CD14-positive monocyte (primary cell): ENCODE results near the gene METTL4. TPM values are rescaled to one million over a fixed set of nuclear protein-coding genes. Genes with fewer than 3 reads are reported as not detected.

Experiments used
- DNase-seq, 3 donors: peaks; one replicate each; pipeline ENCODE4 v3.0.0-alpha.2; 2011 to 2022
- H2AFZ ChIP-seq: 2 replicates; pipeline ENCODE4 v1.6.0; 2012; ENCODE audit warnings: mild to moderate bottlenecking, low read depth, low read length, inconsistent platforms; ENCODE audit not compliant: insufficient read depth, poor library complexity, severe bottlenecking
- H3K27ac ChIP-seq, 2 donors: 1 replicate in 1 of 2; 2 replicates in 1 of 2; pipeline ENCODE4 v1.5.1; 2012 to 2013; ENCODE audit warnings: low read length in 2 of 2, control low read depth in 1 of 2, inconsistent platforms in 1 of 2, low read depth in 1 of 2, mild to moderate bottlenecking in 1 of 2
- H3K27me3 ChIP-seq, 2 donors: one replicate each; pipeline versions ENCODE4 v1.6.0 to v1.6.1; 2011 to 2013; ENCODE audit warnings: low read length in 2 of 2; ENCODE audit not compliant: control insufficient read depth in 2 of 2, insufficient read depth in 2 of 2
- H3K36me3 ChIP-seq, 2 donors: replicated peaks in 1 of 2; 1 replicate in 1 of 2; 2 replicates in 1 of 2; pipeline versions ENCODE4 v1.5.1 to v1.6.1; 2012 to 2013; ENCODE audit warnings: low read length in 2 of 2, control low read depth in 1 of 2, inconsistent platforms in 1 of 2, mild to moderate bottlenecking in 1 of 2; ENCODE audit not compliant: insufficient read depth in 2 of 2, control insufficient read depth in 1 of 2
- H3K4me1 ChIP-seq, 2 donors: 1 replicate in 1 of 2; 2 replicates in 1 of 2; pipeline versions ENCODE4 v1.5.1 to v1.6.1; 2012 to 2013; ENCODE audit warnings: low read length in 2 of 2, control low read depth in 1 of 2, inconsistent platforms in 1 of 2, mild to moderate bottlenecking in 1 of 2, moderate library complexity in 1 of 2; ENCODE audit not compliant: insufficient read depth in 2 of 2, control insufficient read depth in 1 of 2
- H3K4me2 ChIP-seq: replicated peaks from 2 replicates; pipeline ENCODE3; 2012; ENCODE audit warnings: low read length, moderate library complexity, mild to moderate bottlenecking; ENCODE audit not compliant: poor library complexity, severe bottlenecking; ENCODE audit errors: extremely low read depth
- H3K4me3 ChIP-seq, 3 experiments: fragments of 200-600 bp in 1 of 3; sonication (generic) in 1 of 3; replicated peaks in 1 of 3; 1 replicate in 2 of 3; 2 replicates in 1 of 3; pipeline ENCODE4 v1.5.1; 2011 to 2013; ENCODE audit warnings: low read length in 3 of 3, mild to moderate bottlenecking in 3 of 3, control low read depth in 2 of 3, low read depth in 2 of 3, inconsistent platforms in 1 of 3, moderate library complexity in 1 of 3
- H3K79me2 ChIP-seq: 2 replicates; pipeline ENCODE4 v1.6.0; 2012; ENCODE audit warnings: mild to moderate bottlenecking, control low read depth, inconsistent platforms, low read length, moderate library complexity; ENCODE audit not compliant: insufficient read depth
- H3K9ac ChIP-seq: 2 replicates; pipeline ENCODE4 v1.6.0; 2017; ENCODE audit warnings: low read length, mild to moderate bottlenecking; ENCODE audit not compliant: insufficient read depth, poor library complexity, severe bottlenecking
- H3K9me3 ChIP-seq, 2 donors: replicated peaks in 1 of 2; 1 replicate in 1 of 2; 2 replicates in 1 of 2; pipeline versions ENCODE4 v1.5.1 to v1.6.1; 2012 to 2013; ENCODE audit warnings: low read length in 2 of 2, control low read depth in 1 of 2; ENCODE audit not compliant: control insufficient read depth in 1 of 2, insufficient read depth in 1 of 2
- H4K20me1 ChIP-seq: 2 replicates; pipeline ENCODE4 v1.6.0; 2012; ENCODE audit warnings: mild to moderate bottlenecking, low read length, control low read depth, moderate library complexity; ENCODE audit not compliant: insufficient read depth
- H3K27ac Mint-ChIP-seq, 7 donors: one replicate each; pipeline ENCODE4 v1.8.0; 2020; ENCODE audit warnings: mild to moderate bottlenecking in 7 of 7, mixed read lengths in 7 of 7, moderate library complexity in 6 of 7, inconsistent platforms in 2 of 7
- H3K27me3 Mint-ChIP-seq, 3 donors: one replicate each; pipeline ENCODE4 v1.8.0; 2021 to 2022; ENCODE audit warnings: low read depth in 3 of 3, mild to moderate bottlenecking in 3 of 3, mixed read lengths in 3 of 3, moderate library complexity in 3 of 3, inconsistent platforms in 1 of 3
- H3K36me3 Mint-ChIP-seq, 2 donors: one replicate each; pipeline ENCODE4 v1.8.0; 2020; ENCODE audit warnings: mixed read lengths in 2 of 2, inconsistent platforms in 1 of 2, mild to moderate bottlenecking in 1 of 2
- H3K4me1 Mint-ChIP-seq: one replicate; pipeline ENCODE4 v1.8.0; 2020; ENCODE audit warnings: mild to moderate bottlenecking, mixed read lengths
- H3K4me3 Mint-ChIP-seq, 2 donors: one replicate each; pipeline ENCODE4 v1.8.0; 2020; ENCODE audit warnings: mild to moderate bottlenecking in 2 of 2, mixed read lengths in 2 of 2, moderate library complexity in 1 of 2
- H3K9me3 Mint-ChIP-seq, 7 donors: one replicate each; pipeline ENCODE4 v1.8.0; 2020 to 2022; ENCODE audit warnings: mixed read lengths in 7 of 7, mild to moderate bottlenecking in 6 of 7, moderate library complexity in 6 of 7, inconsistent platforms in 2 of 7
- CTCF ChIP-seq: fragments of 200-600 bp; IDR thresholded peaks from one replicate; pipeline ENCODE4 v1.8.0; 2022; ENCODE audit warnings: antibody characterized with exemption, mild to moderate bottlenecking
- WGBS: methylation state at CpG from one replicate; pipeline ENCODE4 v1.1.5; 2013; ENCODE audit warnings: missing lambda C conversion rate; ENCODE audit not compliant: insufficient coverage; 5-methylcytosine and 5-hydroxymethylcytosine counted together
- intact Hi-C, 2 donors: fragments of 100-400 bp; cut with micrococcal nuclease; formaldehyde crosslinking; loops; one replicate each; pipeline versions ENCODE4 v1.15.0 to v1.15.1; 2023
- polyA plus RNA-seq, 3 donors: library from polyadenylated mRNA; depleted of rRNA in 1 of 3; unstranded in 2 of 3; stranded (reverse) in 1 of 3; fragments of 300-500 nt in 2 of 3; fragments of >200 nt in 1 of 3; fragmentation: Illumina TruSeq in 2 of 3; gene quantifications; 1 replicate in 2 of 3; 2 replicates in 1 of 3; pipeline ENCODE4 v1.2.3, GENCODE V29; 2012 to 2021

METTL4 gene
- polyA plus RNA-seq, 3 donors: 3.0 to 4.1 (median 3.3) TPM

GRCh38 chr18:2555895-2556294 is 15.4 kb downstream of the METTL4 start:
- TF ChIP-seq CTCF: no peak
- H3K27me3 ChIP-seq: no peaks in the 10 kb centered on the region
- WGBS: 100% methylated on average over 3 of the region's 4 CpGs
- H3K9me3 Mint-ChIP-seq: no peaks in the 10 kb centered on the region
- H2AFZ ChIP-seq: no peak overlapping the region
- no peak overlapping the region for H3K27ac ChIP-seq
- H3K36me3 ChIP-seq: peaks cover 4 to 25% of the 10 kb centered on the region in 2 donors
- intact Hi-C loops: no loop called here
- H3K4me3 Mint-ChIP-seq: no peak overlapping the region
- H3K36me3 Mint-ChIP-seq: peaks cover 30 to 46% of the 10 kb centered on the region in 2 donors
- H3K4me2 ChIP-seq: no peak overlapping the region
- no peaks in the 10 kb centered on the region for H3K9me3 ChIP-seq
- no peaks in the 10 kb centered on the region for H3K27me3 Mint-ChIP-seq
- no peak overlapping the region for H3K9ac ChIP-seq
- DNase-seq: no peak
- no peaks in the 10 kb centered on the region for H3K79me2 ChIP-seq
- H3K4me1 Mint-ChIP-seq: no peaks in the 10 kb centered on the region
- H4K20me1 ChIP-seq: no peaks in the 10 kb centered on the region
- no peak overlapping the region for H3K4me3 ChIP-seq
- H3K4me1 ChIP-seq: no peaks in the 10 kb centered on the region
- H3K27ac Mint-ChIP-seq: no peak overlapping the region

GRCh38 chr18:2554696-2555095 is 16.6 kb downstream of the METTL4 start:
- H4K20me1 ChIP-seq: no peaks in the 10 kb centered on the region
- intact Hi-C loops: no loop called here
- H3K4me1 ChIP-seq: no peaks in the 10 kb centered on the region
- no peaks in the 10 kb centered on the region for H3K4me1 Mint-ChIP-seq
- H3K27me3 ChIP-seq: no peaks in the 10 kb centered on the region
- no peak overlapping the region for H3K27ac ChIP-seq
- no peaks in the 10 kb centered on the region for H3K9me3 ChIP-seq
- H3K27me3 Mint-ChIP-seq: no peaks in the 10 kb centered on the region
- no peak overlapping the region for H3K27ac Mint-ChIP-seq
- no peak for TF ChIP-seq CTCF
- no peaks in the 10 kb centered on the region for H3K79me2 ChIP-seq
- H2AFZ ChIP-seq: no peak overlapping the region
- WGBS: no CpG with 5 or more reads among the region's 4 CpGs
- no peak overlapping the region for H3K4me3 Mint-ChIP-seq
- no peak overlapping the region for H3K4me2 ChIP-seq
- DNase-seq: no peak
- H3K9ac ChIP-seq: no peak overlapping the region
- H3K4me3 ChIP-seq: no peak overlapping the region
- peaks cover 36 to 45% of the 10 kb centered on the region in 2 donors for H3K36me3 Mint-ChIP-seq
- no peaks in the 10 kb centered on the region for H3K9me3 Mint-ChIP-seq
- H3K36me3 ChIP-seq: peaks cover 11 to 25% of the 10 kb centered on the region in 2 donors
